ENCODE results near the gene MUC3A.

GRCh38 chr7:101012931-101013330, 63.6 kb downstream of the MUC3A start:
- TF ChIP-seq CTCF (IDR thresholded peaks at IDR 0.05) (no peak), EP300 (IDR thresholded peaks at IDR 0.05) (no peak), POLR2AphosphoS5 (IDR thresholded peaks at IDR 0.05) (no peak), POLR2A (IDR thresholded peaks at IDR 0.05) (no peak)
